Measurements from ENCODE around the gene PGLYRP3. TPM values are rescaled to one million over a fixed set of nuclear protein-coding genes. Genes with fewer than 3 reads are reported as not detected.

PGLYRP3 gene
- total and polyA plus RNA-seq, 9 of the 15 experiments (the other 6 are each of a cell fraction or from before 2014, with no cell fraction given): not detected

DNA sequence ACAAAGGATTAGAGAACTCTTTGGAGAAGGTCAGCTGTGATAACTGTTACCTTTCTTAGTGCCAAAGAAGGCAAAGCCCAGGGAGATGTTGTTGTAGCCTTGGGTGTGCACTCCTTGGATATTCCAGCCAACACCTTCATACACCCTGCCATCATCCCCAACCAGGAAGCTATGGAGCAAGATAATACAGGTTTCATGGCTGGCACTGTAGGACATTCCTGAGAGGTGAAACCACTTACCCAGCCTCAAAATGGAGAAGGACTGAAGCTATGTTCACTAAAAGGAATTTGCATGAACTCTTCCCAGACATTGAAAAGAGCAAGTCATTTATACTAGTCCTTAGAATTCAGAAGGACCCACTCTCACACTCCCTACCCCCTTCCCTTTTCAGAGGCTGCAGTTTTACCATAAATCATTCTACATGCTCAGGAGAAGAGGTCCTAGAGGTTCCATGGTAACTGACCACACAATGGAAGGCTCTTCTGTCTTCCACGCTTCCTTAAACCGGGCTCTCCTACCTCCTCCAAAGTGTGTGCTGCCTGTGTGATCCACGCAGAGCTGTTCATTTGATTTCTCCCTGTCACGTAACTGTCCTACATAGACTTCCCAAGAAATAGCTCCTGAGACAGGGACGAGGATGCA lies 30.4 kb upstream of the PGLYRP3 start (continued):
- TF ChIP-seq SPI1 (IDR thresholded peaks at IDR 0.05; ENCODE audit: borderline replicate concordance, low read depth, low read length) (peak; percentile 50; the same call in 1 of the 2 replicates), CBX3 (IDR thresholded peaks at IDR 0.05; ENCODE audit: borderline replicate concordance in 1 of 2, low read length in 2 of 2) (no peak), RFX1 (IDR thresholded peaks at IDR 0.05) (peak; percentile 45), JUN (IDR thresholded peaks at IDR 0.05; ENCODE audit: borderline replicate concordance, low read depth, low read length) (no peak), JUN (CRISPR knock-in tag; IDR thresholded peaks at IDR 0.05; ENCODE audit: borderline replicate concordance) (no peak), POLR3G (IDR thresholded peaks at IDR 0.05; ENCODE audit: extremely low read depth, insufficient read length, insufficient replicate concordance) (no peak), ZNF384 (IDR thresholded peaks at IDR 0.05; ENCODE audit: low read depth, low read length) (no peak), FOS (IDR thresholded peaks at IDR 0.05; ENCODE audit: extremely low read depth, insufficient read length) (no peak), DDX20 (tag; IDR thresholded peaks at IDR 0.05; ENCODE audit: low read depth) (no peak), MEIS2 (IDR thresholded peaks at IDR 0.05; ENCODE audit: partially characterized antibody) (peak; percentile 73)
- TF ChIP-seq, protein P1, sequence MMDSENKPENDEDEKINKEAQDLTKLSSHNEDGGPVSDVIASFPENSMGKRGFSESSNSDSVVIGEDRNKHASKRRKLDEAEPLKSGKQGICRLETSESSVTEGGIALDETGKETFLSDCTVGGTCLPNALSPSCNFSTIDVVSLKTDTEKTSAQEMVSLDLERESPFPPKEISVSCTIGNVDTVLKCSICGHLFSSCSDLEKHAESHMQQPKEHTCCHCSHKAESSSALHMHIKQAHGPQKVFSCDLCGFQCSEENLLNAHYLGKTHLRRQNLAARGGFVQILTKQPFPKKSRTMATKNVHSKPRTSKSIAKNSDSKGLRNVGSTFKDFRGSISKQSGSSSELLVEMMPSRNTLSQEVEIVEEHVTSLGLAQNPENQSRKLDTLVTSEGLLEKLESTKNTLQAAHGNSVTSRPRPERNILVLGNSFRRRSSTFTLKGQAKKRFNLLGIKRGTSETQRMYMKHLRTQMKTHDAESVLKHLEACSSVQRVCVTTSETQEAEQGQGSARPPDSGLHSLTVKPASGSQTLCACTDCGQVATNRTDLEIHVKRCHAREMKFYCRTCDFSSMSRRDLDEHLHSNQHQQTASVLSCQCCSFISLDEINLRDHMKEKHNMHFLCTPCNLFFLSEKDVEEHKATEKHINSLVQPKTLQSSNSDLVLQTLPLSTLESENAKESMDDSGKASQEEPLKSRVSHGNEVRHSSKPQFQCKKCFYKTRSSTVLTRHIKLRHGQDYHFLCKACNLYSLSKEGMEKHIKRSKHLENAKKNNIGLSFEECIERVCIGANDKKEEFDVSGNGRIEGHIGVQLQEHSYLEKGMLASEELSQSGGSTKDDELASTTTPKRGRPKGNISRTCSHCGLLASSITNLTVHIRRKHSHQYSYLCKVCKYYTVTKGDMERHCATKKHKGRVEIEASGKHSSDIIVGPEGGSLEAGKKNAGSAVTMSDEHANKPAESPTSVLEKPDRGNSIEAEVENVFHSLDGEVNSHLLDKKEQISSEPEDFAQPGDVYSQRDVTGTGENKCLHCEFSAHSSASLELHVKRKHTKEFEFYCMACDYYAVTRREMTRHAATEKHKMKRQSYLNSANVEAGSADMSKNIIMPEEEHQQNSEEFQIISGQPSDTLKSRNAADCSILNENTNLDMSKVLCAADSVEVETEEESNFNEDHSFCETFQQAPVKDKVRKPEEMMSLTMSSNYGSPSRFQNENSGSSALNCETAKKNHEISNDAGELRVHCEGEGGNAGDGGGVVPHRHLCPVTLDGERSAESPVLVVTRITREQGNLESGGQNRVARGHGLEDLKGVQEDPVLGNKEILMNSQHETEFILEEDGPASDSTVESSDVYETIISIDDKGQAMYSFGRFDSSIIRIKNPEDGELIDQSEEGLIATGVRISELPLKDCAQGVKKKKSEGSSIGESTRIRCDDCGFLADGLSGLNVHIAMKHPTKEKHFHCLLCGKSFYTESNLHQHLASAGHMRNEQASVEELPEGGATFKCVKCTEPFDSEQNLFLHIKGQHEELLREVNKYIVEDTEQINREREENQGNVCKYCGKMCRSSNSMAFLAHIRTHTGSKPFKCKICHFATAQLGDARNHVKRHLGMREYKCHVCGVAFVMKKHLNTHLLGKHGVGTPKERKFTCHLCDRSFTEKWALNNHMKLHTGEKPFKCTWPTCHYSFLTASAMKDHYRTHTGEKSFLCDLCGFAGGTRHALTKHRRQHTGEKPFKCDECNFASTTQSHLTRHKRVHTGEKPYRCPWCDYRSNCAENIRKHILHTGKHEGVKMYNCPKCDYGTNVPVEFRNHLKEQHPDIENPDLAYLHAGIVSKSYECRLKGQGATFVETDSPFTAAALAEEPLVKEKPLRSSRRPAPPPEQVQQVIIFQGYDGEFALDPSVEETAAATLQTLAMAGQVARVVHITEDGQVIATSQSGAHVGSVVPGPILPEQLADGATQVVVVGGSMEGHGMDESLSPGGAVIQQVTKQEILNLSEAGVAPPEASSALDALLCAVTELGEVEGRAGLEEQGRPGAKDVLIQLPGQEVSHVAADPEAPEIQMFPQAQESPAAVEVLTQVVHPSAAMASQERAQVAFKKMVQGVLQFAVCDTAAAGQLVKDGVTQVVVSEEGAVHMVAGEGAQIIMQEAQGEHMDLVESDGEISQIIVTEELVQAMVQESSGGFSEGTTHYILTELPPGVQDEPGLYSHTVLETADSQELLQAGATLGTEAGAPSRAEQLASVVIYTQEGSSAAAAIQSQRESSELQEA (IDR thresholded peaks at IDR 0.05; ENCODE audit: low read depth): no peak

All from K562 (cell line).